CD4-positive, alpha-beta T cell treated with Interleukin-6 at 100 ng/mL for 8 hours (primary cell): Measurements from ENCODE around the gene EBF4.
A peak's percentile ranks its signal among the peaks of the same experiment; 100 is the strongest.

Source experiments
- DNase-seq: peaks from one replicate; pipeline ENCODE4 v3.0.0-alpha.2; 2020; ENCODE audit warnings: mixed read lengths, low spot score

The EBF4 gene, protein sequence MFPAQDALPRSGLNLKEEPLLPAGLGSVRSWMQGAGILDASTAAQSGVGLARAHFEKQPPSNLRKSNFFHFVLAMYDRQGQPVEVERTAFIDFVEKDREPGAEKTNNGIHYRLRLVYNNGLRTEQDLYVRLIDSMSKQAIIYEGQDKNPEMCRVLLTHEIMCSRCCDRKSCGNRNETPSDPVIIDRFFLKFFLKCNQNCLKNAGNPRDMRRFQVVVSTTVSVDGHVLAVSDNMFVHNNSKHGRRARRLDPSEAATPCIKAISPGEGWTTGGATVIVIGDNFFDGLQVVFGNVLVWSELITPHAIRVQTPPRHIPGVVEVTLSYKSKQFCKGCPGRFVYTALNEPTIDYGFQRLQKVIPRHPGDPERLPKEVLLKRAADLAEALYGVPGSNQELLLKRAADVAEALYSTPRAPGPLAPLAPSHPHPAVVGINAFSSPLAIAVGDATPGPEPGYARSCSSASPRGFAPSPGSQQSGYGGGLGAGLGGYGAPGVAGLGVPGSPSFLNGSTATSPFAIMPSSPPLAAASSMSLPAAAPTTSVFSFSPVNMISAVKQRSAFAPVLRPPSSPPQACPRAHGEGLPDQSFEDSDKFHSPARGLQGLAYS

DNA sequence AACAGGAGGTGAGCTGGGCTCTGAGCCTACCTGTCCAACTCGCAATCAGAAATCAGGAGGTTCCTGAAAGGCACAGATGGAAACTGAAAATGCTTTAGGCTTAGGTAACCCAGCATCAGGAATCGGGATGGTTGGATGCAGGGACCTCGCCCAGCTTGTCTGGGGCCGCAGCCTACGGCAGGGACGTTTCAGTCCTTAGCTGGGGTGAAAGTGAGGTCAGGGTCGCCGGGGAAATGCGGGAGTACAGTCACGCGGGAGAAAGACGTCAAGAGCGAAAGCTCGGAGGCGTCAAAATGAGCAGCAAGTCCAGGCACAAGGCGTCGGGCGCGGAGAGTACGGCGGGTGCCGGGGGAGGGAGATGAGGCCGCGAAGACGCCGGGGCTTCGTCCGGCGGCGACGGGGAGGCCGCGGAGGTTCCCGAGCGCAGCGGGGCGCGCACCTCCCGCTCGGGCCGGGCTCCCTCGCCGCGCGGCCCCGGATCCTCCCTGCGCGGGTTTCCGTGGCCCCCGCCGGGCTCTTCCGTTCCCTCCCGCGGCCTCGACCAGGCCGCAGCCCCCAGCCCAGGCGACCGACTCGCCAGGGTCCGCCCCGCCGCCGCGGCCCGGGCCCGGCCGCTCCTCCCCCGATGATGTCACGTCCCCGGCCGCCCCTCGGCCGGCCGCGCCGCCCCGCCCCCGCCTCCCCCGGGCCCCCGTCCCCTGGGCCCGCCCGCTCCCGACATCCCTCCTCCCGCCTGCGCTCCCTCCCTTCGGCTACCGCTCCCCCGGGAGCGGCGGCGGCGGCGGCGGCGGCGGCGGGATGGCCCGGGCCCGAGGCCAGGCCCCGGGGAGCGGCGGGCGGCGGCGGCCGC, at the start of gene EBF4:
TSS of gene EBF4 (plus strand) at position 745 of the 850 bp plus-strand sequence. CDS start 866 bp downstream, outside the sequence.
- no peak for DNase-seq

DNA sequence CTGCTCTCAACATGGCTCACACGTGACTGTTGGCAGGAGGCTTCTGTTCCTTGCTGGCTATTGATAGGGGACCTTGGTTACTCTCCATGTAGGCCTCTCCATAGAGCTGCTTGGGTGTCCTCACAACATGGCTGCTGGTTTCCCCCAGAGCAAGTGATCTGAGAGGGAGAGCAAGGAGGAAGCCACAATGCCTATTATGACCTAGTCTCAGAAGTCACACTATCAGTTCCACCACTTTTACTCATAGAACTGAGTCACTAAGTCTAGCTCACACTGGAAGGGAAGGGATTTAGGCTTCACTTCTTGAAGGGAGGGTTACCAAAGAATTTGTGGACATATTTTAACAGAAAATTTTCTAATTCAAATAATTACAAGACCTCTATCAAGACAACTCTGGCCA, 48.9 kb upstream of the EBF4 start:
- DNase-seq: no peak

DNA sequence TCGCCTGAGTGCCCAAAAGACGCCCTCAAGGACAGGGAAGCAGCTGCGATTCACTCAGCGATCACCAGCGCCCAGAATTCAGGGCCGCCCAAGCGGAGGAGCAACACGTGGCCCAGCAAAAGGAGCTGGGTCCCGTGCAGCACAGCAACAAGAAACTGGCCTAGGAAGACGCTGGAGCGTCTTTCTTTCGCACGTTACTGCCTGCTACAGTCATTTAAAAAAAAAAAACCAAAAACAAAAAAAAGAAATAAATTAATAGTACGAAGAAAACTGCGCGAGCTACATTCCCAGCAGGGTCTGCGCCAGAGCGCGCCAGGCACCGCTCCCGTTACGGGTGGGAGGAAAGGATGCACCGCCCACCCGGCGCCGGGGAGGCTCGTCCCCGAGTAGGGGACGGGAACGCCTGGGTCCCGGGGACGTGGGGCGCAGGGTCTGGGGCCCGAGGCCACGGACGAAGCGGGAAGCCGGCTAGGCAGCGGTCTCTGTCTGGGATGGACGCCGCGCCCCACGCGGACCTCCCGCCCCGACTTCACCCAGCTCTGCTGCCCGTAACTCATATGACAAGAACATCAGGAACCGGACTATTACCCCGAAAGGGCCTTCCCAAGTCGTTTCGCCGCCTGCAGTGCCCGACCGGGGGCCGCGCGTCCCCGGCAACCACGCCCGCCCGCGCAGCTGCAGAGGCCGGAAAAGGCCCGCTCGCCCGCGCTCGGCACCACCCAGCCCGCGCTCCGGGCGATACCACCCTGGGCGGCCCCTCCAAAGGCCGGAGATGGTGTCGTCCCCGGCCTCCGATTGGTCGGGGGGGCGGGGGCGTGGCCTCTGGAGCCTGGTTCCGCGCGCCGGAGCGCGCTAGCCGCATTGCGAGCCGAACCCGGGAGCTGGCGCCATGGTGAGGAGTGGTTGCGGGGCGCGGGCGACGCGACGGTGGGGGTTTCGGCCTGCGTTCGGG, 40.5 kb upstream of the EBF4 start, which contains the start of gene NOP56:
TSS of gene NOP56 (plus strand) at position 861 of the 952 bp plus-strand sequence. CDS start at position 890, 29 bp downstream.
- peak; percentile 93 for DNase-seq

DNA sequence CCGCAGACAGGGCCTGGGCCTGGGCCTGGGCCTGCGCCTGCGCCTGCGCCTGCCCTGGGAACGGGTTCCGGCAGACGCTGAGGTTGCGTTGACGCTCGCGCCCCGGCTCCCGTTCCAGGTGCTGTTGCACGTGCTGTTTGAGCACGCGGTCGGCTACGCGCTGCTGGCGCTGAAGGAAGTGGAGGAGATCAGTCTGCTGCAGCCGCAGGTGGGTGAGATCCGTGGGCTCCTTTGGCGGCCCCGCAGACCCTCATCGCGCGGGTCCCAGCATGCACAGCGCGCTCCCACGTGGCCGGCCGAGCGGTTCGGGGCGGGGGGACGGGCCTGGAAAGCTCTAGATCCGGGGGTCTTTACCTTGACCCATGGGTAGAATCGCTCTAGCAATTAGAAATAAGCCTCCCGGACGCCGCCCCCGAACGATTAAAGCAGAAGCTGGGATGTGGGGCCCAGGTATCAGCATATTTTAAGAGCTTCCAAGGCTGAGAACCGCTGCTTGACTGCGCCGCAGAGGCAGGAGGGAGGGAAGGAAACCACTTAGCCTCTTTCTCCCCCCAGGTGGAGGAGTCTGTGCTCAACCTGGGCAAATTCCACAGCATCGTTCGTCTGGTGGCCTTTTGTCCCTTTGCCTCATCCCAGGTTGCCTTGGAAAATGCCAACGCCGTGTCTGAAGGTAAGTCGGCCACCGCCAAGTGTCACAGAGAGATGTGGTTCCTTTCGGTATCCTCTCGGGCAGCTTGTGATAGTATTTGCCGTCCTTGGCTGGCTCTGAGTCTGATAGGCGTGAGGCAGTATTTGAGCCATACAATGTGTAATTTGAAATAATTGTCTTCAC, 39.6 kb upstream of the EBF4 start:
- peak; percentile 15 for DNase-seq

DNA sequence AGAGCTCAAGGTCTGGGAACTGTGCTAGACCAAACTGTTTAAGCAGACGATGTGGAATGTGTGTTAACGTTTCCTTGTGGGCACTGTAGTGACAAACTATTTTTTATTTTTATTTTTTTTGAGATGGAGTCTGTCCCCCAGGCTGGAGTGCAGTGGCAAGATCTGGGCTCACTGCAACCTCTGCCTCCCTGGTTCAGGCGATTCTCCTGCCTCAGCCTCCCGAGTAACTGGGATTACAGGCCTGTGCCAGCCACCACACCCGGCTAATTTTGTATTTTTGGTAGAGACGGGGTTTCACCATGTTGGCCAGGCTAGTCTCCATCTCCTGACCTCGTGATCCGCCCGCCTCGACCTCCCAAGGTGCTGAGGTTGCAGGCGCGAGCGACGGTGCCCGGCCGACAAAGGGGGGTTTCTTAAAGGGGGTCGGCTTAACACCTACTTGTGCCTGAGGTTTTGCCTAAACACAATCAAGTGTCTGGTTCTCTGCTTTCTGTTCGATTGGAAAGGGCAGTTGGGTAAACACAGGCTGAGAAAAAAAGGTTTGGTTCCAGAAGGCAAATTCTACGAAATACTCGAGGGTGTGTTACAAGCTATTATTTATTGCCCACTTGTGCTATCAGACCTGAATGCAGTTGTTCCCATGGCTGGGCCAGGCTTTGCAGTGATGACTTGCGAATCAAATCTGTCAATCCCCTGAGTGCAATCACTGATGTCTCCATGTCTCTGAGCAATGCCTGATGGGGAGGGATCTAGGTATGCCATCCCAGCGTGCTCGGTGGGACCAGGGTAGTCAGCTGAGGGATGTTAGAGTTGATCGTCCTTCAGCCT, 38.8 kb upstream of the EBF4 start:
- no peak for DNase-seq

DNA sequence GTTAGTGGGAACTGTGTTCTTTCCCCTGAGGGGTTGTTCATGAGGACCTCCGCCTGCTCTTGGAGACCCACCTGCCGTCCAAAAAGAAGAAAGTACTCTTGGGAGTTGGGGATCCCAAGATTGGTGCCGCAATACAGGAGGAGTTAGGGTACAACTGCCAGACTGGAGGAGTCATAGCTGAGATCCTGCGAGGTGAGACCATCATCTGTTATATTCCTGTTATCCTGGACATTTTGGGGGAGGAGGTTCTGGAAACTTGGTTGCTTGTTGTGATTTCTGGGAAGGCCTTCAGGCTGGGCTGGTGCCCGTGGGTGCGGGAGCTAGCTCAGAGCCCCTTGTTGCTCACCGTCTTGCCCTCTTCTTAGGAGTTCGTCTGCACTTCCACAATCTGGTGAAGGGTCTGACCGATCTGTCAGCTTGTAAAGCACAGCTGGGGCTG, 38.2 kb upstream of the EBF4 start:
- no peak for DNase-seq

DNA sequence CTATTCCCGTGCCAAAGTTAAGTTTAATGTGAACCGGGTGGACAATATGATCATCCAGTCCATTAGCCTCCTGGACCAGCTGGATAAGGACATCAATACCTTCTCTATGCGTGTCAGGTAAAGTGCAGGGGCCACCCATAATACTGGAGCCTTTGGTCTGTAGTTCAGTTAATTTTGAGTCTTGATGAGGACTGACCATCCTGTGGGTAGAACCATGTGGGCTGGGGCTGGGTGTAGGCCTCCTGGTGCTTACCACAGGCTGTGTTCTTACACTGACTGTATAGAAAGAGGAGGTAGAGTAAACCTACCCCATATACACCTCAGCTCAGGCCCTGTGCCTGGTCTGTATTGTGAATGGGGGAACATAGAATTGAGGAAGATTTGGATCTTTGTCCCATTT, 37.7 kb upstream of the EBF4 start:
- no peak for DNase-seq

DNA sequence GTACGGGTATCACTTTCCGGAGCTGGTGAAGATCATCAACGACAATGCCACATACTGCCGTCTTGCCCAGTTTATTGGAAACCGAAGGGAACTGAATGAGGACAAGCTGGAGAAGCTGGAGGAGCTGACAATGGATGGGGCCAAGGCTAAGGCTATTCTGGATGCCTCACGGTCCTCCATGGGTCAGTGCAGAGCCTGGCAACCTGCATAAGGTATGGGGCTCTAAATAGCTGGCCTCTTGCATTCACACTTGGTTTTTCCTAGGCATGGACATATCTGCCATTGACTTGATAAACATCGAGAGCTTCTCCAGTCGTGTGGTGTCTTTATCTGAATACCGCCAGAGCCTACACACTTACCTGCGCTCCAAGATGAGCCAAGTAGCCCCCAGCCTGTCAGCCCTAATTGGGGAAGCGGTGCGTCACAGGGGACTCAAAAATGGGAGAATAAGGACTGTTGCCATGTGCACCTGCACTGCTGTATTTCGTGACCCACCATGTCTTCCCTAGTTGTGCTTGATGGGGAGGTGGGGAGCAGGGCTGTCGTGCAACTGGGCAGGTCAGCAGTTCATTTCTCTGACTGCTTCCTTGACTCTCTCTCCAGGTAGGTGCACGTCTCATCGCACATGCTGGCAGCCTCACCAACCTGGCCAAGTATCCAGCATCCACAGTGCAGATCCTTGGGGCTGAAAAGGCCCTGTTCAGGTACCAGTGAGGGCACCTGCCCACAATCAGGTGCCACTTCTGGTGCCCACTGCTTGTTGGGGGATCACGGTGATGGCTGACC, 37.1 kb upstream of the EBF4 start:
- DNase-seq: no peak

DNA sequence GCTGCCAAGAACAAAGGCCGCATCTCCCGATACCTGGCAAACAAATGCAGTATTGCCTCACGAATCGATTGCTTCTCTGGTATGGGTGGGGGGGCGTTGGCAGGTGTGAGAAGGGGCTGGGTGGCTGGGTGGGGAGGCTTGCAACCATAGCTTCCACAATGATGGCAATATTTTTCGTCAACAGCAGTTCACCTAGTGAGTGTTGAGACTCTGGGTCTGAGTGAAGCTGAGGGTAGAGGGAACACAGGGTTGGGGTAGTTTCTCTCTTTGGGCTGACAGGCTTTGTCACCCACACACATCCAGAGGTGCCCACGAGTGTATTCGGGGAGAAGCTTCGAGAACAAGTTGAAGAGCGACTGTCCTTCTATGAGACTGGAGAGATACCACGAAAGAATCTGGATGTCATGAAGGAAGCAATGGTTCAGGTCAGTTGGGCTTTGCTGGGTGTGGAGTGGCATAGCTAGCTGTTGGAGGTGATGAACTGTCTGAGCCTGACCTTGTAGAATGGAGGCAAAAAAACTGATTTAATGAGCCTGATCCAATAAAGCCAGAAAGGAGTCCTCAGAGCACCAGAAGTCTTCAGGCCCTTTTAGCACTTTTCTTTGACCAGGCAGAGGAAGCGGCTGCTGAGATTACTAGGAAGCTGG, 36.0 kb upstream of the EBF4 start:
- DNase-seq: no peak

DNA sequence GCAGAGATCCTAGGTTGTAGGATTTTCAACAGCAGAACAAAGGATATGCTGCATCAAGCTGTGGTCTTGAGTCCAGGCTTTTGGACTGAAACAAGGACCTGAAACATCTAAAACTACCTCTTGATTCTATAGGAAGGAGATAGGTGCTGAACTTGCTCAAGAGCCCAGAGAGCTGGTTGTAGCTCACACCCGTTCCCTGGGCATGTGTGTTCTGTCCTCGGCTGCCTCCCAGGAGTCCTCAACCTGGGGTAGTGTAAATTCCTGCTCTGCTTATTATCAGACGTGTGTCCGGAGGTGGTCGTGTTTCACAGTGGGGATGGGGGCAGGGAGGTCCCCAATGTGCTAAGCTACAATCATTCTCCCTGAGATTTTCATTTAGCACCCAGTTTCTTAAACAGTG, 35.3 kb upstream of the EBF4 start:
- no peak for DNase-seq

DNA sequence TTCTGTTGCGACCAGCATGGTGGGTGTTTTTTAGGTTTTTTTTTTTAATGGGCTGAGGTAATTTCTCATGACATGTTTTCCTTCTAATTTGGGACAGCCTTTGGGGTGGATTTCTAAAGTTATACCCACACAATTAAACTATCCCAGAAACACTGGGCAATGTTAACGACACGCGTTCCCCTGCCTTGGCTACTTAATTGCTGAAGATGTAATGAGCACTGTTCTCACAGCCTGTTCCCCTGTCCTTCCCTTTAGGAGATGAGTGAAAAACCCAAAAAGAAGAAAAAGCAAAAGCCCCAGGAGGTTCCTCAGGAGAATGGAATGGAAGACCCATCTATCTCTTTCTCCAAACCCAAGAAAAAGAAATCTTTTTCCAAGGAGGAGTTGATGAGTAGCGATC, 34.9 kb upstream of the EBF4 start:
- DNase-seq: no peak

DNA sequence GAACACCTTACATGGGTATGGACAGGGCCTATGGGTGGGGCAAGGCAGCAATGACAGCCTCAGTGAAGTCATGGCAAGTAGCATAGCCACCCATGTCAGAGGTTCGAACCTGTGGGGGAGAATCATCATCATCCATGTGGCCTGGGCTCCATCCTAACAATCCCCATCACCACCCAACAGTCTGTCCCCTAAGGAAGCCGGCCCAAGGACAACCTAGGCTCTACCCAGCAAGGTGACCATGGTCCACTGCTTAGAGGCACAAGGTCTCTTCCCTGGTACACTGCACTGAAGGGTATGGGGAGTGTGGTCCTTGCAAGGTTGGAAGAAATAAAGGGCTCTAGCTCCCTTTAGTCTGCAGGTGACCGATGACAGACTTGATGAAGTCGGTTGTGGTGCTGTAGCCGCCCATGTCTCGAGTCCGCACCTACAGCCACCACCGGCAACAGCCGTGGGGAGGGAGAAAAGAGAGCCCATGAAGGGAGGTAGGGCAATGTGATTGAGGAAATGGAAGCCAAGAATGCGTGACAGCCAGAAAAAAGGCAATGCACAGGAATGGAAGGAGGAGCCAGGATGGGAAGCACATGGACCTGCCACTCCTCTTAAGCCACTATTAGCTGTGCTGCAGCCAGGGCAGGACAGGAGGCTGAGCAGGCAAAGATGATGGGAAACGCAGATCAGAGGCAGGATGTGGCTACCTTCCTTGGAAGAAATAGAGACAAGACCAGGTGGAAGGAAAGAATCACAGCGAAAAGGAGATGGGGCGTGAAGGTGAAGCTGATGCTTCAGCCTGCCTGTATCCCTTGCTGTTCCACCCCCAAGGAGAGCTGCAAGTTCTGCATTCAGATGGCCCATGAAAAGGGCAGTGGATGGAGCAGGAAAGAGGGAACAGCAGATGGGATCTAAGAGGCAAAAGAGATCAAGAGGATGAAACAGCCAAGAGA, 33.9 kb upstream of the EBF4 start:
- no peak for DNase-seq

DNA sequence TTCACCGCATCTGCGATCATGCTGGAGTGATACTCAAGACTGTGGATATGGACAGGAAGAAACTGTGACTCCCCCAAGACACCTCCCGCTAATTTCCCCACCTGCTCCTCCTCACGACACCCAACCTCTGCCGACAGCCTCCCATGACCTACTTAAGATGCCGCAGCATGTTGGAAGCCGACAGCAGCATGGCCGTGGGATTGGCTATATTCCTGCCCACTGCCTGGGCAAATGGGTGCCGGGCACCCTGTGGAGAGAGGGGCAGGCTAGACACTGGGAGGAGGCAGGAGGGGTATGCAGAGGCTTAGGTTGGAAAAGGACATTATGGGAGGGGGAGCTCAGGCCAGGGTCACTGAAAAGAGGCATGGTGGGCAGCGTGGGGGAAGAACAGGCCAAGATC, 33.0 kb upstream of the EBF4 start:
- DNase-seq: no peak

DNA sequence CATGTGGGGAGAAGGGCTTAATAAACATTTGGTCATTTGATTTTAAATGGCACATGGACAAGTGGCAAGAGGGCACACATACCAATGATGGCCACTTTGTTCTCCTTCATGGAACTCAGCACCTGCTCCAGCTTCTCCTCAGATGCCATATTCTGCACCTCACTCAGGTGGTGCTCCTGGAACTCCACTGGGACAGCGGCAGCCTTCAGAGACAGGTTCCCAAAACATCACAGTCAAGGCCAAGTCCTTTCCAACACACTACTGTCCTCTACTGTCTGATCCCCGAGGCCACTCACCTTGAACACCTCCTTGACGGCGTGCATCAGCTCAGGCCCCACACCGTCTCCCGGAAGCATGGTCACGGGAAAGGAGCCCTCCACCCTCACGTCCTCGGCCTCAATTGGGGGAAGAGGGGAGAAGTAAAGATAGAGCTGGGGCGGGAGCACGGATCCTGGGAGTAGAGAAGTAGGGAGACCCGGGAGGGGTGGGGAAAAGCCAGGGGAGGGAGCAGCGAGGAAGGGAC, 29.2 kb upstream of the EBF4 start:
- no peak for DNase-seq

DNA sequence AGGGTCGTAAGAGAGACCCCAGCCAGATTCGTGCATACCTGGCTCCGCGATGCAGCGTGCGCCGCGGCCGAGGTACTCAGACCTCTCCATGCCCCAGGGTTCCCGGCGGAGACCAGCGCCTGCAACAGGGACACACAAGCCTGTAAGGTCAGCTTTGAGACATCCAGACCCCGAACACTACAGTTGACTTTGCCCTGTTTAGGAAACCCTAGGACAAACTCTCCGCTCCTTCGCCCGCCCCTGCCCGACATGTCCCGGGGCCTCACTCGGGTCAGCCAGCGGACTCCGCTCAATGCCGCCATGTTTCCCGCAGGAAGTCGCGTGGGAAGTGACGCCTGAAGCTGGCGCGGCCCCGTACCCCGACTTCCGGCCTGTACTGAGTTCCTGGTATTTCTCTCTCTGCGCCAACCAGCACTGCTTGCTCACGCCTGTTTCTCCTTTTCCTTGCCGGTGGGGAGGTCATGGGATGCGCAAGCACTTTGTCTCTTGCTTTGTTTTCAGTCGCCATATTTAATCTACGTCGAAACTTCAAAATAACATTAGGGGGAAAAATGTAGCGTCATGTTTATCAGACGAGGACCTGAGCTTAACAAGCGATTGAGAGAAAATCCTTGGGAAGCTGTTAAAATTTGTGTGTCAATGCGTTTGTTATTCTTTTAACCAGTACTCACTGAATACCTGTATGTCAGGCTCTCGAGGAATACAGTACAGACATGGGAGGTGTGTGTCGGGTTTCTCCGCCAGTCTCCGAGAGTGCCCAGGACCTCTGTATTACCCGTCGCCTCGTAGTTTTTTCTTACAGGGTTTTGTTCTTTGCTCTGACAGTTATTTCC, 28.5 kb upstream of the EBF4 start, which contains the start of gene IDH3B:
TSS of gene IDH3B (minus strand) at position 330 of the 833 bp plus-strand sequence. CDS start at position 302, 28 bp downstream.
- peak; percentile 88 for DNase-seq

DNA sequence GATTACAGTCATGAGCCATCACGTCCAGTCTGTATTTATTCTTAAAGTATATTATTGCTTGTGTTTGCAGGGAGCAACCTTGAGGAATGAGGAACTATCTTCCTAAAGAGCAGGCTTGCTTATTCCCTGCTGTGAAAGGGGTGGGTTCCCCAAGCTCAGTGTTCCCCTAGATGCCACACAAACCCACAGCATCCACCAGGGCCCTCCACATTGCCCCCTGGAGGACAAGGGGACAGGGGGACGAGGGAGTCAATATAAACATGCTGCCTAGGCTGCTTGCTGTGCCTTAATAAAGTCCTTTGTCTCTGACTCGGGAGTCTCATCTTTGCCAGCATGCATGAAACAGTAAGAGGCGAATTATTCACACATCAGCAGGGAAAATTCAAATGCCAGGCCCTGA, 20.6 kb upstream of the EBF4 start:
- DNase-seq: no peak
